Head of caudate nucleus (tissue), 42 donors: Measurements from ENCODE around the gene SLC16A6.
A peak's percentile ranks its signal among the peaks of the same experiment; 100 is the strongest.
"Not testable (repeated sequence)": the region's sequence is repeated elsewhere in the genome, so short reads cannot be mapped to it uniquely, and the experiment has no call there.

ENCODE experiments used
- DNase-seq, 42 donors: peaks; one replicate each; pipeline versions ENCODE4 v3.0.0 to v3.0.0-alpha.2; 2020 to 2021; ENCODE audit warnings: mixed read lengths in 7 of 42
- intact Hi-C: fragments of 100-400 bp; cut with DNase I; formaldehyde crosslinking; loops from one replicate; pipeline ENCODE4 v1.15.0; 2022

The SLC16A6 gene

DNA sequence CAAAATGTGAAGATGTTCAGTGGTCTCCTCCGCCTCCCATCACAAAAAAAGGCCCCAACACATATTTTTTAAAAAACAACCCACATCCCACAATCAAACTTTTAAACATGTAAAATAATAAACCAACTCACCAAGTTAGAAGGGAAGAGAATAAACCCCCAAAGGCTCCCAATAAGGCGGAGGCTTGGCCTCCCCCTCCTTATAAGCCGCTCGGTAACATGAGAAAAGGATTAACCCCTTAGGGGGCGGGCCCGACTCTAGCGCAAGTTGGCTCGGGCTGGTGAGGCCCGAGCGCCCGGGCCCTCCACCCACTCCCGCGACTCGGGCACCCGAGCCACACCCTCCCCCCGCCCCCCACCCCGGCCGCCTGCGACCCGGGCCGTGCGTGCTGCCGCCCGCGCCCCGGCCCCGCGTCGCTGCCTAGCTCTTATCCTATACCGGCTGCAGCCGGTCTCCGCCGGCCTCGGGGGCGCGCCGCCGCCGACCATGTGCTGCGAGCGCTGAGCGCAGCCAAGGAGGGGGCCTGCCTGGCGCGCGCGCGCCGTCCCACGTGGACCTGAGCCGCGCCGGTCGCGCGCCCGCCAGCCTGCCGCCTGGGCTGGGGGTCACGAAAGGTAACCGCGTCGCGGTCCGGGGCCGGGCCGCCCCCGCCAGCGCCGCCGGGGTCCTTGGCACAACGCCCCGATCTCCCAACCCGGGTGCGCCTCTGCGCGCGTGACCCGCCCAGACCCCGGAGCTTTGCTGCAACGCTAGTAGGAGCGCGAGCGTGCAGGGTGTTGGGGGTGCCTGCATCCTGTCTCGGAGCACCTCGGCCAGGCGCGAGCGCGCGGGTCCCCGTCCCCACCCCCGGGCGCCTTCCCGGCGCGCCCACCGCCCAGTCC, at the start of gene SLC16A6, which contains the start of gene ARSG:
Gene SLC16A6 (minus strand): TSS at position 173 of the 881 bp plus-strand sequence. CDS start 12,807 bp downstream, outside the sequence.
Gene ARSG (plus strand): TSS at position 541 of the 881 bp plus-strand sequence. CDS start 15,999 bp downstream, outside the sequence.
- intact Hi-C loops: loop anchor here (10.0 kb wide), 1 partner anchor 144 kb away; no protein-coding TSS in a partner anchor
- peak in 41 of 42 donors; percentile 31 to 88 (median 70) for DNase-seq

GRCh38 chr17:68334393-68334792, 43.5 kb upstream of the SLC16A6 start:
- intact Hi-C loops: no loop called here
- no peak for DNase-seq

DNA sequence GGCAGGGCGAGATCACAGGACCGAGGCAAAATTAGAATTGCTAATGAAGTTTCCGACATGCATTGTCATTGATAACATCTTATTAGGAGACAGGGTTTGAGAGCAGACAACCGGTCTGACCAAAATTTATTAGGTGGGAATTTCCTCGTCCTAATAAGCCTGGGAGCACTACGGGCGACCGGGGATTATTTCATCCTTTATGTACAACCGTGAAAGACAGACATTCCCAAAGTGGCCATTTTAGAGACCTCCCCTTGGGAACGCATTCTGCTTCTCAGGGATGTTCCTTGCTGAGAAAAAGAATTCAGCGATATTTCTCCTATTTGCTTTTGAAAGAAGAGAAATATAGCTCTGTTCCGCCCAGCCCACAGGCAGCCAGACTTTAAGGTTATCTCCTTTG, 41.0 kb upstream of the SLC16A6 start:
- DNase-seq, intact Hi-C loops: not testable (repeated sequence)

- DNase-seq: no peak
- intact Hi-C loops: no loop called here
These were observed 38.4 kb upstream of the SLC16A6 start for GRCh38 chr17:68329331-68329730.

DNA sequence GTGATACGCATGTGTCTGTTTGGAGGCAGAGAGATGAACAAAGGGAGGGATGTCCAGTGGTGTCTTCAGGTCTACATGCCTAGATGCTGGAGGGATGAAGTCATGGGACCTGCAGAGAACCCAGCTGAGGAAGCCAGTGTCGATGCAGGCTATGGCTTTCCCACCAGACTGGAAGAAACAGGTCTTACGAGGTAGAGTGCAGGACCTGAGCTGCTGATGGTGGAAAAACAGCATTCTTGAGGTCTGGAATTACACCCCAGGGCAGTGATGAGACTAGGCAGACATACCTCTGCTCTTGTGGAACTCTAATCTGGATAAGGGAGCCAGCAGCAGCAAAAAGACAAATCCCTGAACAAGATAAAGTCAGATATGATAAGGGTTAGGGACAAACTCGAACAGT, 37.7 kb upstream of the SLC16A6 start:
- DNase-seq: no peak
- intact Hi-C loops: no loop called here

DNA sequence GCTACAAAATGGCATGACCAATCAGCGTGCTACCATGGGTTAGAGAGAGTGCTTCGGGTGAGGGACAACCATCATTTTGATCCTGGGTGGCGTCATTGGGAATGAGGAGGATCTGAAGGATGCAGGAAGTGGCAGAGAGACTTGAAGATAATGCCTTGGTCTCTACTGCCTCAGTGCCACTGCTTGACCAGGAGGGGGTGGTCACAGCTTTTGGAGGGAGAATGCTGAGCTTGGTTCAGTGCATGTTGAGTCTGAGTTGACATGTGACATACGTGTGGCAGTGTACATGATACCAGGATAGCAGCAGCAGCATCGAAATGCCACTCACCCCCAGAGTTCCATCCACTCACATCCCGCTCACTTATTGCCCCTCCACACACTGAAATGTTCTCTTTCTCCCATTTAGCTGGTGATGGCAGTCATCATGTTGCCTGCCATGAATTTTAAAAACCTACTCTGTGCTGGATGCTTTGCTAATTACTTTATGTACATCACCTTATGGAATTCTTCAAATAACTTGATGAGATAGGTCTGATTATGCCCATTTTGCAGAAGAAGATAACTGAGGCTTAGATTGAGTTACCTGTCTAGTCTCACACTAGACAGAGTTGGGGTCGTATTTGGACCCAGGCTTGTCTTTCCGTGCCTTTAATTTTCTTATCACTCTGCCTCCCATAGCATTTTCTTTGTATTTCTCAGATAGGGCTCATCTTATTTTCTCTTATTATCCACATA, 37.1 kb upstream of the SLC16A6 start:
- intact Hi-C loops: no loop called here

DNA sequence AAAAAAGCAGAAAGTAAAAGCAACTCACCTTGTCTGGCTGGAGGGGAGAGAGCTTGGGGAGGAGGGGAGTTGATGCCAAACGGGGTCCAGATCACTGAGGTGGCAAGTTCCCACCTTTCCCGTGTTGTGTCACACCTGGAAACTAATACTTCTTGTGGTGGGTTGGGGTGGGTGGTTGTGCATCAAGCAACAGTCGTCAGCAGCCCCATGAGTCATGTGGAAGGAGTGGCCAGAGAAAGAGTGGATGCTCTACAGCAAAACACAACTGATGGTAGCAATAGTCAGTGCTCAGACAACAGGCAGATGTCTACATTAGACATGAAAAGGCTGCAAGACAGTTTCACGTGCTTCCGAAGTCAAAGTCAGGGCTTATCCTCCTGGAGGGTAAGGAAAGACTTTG, 35.8 kb upstream of the SLC16A6 start:
- intact Hi-C loops: no loop called here
- no peak for DNase-seq

More for the DNA sequence above, 37.1 kb upstream of the SLC16A6 start:
- DNase-seq: no peak

DNA sequence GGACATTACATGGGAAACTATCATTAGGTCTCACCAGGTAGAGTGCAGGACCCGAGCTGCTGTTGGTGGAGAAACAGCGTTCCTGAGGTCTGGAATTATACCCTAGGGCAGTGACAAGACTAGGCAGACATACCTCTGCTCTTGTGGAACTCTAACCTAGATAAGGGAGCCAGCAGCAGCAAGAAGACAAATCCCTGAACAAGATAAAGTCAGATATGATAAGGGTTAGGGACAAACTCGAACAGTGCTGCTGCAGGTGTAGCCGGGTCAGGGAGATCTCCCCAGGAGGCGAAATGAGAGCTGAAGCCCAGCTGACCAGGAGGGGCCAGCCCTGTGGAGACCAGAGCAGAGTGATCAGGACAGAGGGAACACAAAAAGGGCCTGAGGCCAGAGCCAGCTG, 35.0 kb upstream of the SLC16A6 start:
- intact Hi-C loops: no loop called here
- DNase-seq: no peak

GRCh38 chr17:68324654-68325336, 33.9 kb upstream of the SLC16A6 start:
- DNase-seq: no peak
- intact Hi-C loops: no loop called here

- no peak for DNase-seq
- intact Hi-C loops: no loop called here
These were observed 33.2 kb upstream of the SLC16A6 start for GRCh38 chr17:68324114-68324513.

- intact Hi-C loops: no loop called here
- no peak for DNase-seq
These were observed 31.7 kb upstream of the SLC16A6 start for GRCh38 chr17:68322630-68323029.

GRCh38 chr17:68321556-68321954, 30.6 kb upstream of the SLC16A6 start:
- no peak for DNase-seq
- intact Hi-C loops: no loop called here

GRCh38 chr17:68320943-68321555, 30.1 kb upstream of the SLC16A6 start:
- intact Hi-C loops: no loop called here
- DNase-seq: no peak

- DNase-seq: no peak
- intact Hi-C loops: no loop called here
These were observed 29.5 kb upstream of the SLC16A6 start for GRCh38 chr17:68320311-68320865.

DNA sequence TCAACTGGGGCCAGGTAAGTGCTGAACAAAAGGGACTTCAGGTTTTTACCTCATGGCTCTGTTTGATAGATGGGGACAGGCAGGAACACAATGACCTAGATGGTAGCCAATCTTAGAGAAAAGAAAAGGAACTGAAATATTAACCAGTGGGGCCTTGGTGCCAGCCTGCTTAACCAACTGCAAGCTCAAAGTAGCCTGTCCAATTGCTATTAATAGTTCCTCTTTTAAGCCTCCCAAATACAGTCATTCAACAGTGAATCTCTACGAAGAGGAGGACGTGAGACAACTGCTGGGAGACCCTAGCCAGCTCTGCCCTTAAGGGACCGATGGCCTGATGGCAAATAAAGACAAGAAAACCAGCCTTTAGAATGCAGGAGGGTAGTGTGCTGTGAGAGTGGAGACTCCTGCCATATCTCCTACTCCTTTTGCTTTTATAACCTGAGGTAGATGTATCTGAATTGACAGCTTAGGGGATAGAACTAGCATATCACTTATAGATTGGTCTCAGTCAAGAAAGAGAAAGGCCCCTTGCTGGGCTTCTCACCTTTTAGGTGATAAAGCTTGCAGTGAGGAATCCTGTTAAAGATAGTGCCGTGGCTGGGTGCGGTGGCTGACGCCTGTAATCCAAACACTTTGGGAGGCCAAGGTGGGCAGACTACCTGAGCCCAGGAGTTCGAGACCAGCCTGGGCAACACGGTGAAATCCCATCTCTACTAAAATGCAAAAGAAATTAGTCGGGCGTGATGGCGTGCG, 28.7 kb upstream of the SLC16A6 start:
- intact Hi-C loops: no loop called here
- no peak for DNase-seq

DNA sequence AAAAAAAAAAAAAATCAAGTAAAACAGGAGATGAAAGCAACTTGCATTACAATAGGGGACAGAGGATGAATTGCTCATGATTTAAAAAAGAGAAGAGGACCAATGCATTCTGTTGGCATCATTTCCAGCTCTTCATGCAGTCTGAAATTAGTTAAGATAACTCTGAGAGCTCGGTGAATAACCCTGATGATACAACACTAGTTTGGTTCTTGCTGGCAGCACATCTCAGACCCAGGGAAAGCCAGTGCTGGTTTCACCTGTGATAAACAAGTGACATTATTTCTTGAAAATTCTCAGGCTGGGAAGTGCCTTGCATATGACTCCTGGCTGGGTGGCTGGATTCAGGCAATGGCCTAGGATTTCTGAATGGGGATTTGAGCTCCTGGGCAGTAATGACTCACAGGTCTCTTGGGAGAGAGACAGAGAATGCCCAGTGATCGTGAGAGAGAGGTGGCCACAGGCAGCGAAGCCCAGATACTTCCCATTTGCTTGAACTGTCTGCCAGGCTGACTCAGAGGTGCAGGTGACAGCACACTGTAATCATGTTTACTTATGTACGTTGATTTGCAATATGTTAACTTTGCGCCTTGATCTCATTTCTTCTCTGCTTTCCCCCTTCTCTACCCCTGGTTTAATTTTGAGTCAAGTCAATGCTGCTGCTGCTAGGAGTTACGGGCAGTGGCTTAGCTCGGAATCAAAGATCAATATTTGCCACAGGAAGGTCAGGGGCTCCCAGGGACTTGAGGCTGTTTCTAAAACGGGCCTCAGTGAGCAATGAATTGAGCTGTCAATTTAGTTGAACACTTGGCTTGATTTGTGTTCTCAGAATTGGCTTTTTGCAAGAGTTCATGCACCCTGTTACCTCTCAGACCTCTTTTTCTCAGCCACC, 27.4 kb upstream of the SLC16A6 start:
- intact Hi-C loops: no loop called here
- peak in 1 of 42 donors; percentile 45 for DNase-seq

DNA sequence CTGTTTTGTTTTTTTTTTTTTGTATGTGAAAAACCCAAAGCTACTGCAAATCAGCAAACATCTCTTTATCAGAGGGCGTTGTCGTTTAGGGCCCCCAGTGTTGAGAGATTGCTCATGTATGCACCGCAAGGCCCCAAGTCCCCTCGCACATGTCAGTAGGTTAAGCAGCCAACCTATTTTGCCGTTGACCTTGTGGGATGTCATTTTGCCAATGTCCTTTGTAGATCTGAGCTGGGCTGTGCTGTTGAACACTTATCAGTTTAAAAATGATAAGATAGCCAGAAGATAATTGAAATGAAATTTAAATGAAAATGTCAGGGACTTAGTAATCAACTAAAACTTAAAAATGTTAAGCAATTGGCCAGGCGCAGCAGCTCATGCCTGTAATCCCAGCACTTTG, 26.5 kb upstream of the SLC16A6 start:
- intact Hi-C loops: no loop called here
- DNase-seq: no peak
